NT2/D1 (cell line): Measurements from ENCODE around the gene SH3PXD2A.
A peak's percentile ranks its signal among the peaks of the same experiment; 100 is the strongest.
"Not testable (repeated sequence)": the region's sequence is repeated elsewhere in the genome, so short reads cannot be mapped to it uniquely, and the experiment has no call there.

Experiments used
- DNase-seq: peaks from one replicate; pipeline ENCODE4 v3.0.0-alpha.2; 2011; ENCODE audit warnings: low read depth, low spot score
- H3K27me3 ChIP-seq: 2 replicates; pipeline ENCODE4 v1.6.0; 2011; ENCODE audit warnings: mild to moderate bottlenecking; ENCODE audit not compliant: insufficient read length, insufficient read depth
- H3K36me3 ChIP-seq: 2 replicates; pipeline ENCODE4 v1.6.1; 2011; ENCODE audit warnings: mild to moderate bottlenecking, low read length, mixed read lengths; ENCODE audit not compliant: insufficient read depth, insufficient read length
- H3K4me1 ChIP-seq: 2 replicates; pipeline ENCODE4 v1.5.1; 2011; ENCODE audit not compliant: insufficient read depth, insufficient read length
- H3K4me3 ChIP-seq: 2 replicates; pipeline ENCODE4 v1.5.1; 2011; ENCODE audit warnings: low read depth; ENCODE audit not compliant: insufficient read length
- H3K9ac ChIP-seq: 2 replicates; pipeline ENCODE4 v1.6.0; 2011; ENCODE audit warnings: low read depth; ENCODE audit not compliant: insufficient read length
- H3K9me3 ChIP-seq: 2 replicates; pipeline ENCODE4 v1.5.1; 2011; ENCODE audit warnings: mild to moderate bottlenecking, low read length; ENCODE audit not compliant: insufficient read depth
- SUZ12 ChIP-seq: IDR thresholded peaks from 2 replicates; pipeline ENCODE4 v1.6.1; 2011; ENCODE audit not compliant: insufficient read length, insufficient read depth; ENCODE audit errors: extremely low read depth
- YY1 ChIP-seq: IDR thresholded peaks from 2 replicates; pipeline ENCODE4 v1.6.1; 2011; ENCODE audit not compliant: insufficient read length, insufficient read depth
- ZNF274 ChIP-seq: IDR thresholded peaks from 2 replicates; pipeline ENCODE4 v1.6.1; 2011; ENCODE audit warnings: mild to moderate bottlenecking, low read depth, low read length

SH3PXD2A gene

GRCh38 chr10:103637927-103638557 lies 217.3 kb downstream of the SH3PXD2A start:
- H3K36me3 ChIP-seq, result peaks cover 76% of the 10 kb centered on the region
- DNase-seq, result no peak
- H3K4me1 ChIP-seq, result peaks cover 39% of the 10 kb centered on the region
- TF ChIP-seq ZNF274, result no peak
- no peak for TF ChIP-seq YY1
- no peak for TF ChIP-seq SUZ12
- H3K9ac ChIP-seq, result no peak overlapping the region
- no peaks in the 10 kb centered on the region for H3K9me3 ChIP-seq
- no peaks in the 10 kb centered on the region for H3K27me3 ChIP-seq
- H3K4me3 ChIP-seq, result no peak overlapping the region

- no peak for TF ChIP-seq ZNF274
- no peak for TF ChIP-seq SUZ12
- no peak for TF ChIP-seq YY1
- Histone ChIP-seq H3K4me1 (peaks cover 39% of the 10 kb centered on the region), H3K27me3 (no peaks in the 10 kb centered on the region), H3K9me3 (no peaks in the 10 kb centered on the region), H3K9ac (peak overlapping the region; percentile 54), H3K4me3 (no peak overlapping the region), H3K36me3 (peaks cover 72% of the 10 kb centered on the region)
- no peak for DNase-seq
These were observed 218.4 kb downstream of the SH3PXD2A start for GRCh38 chr10:103637011-103637410.

GRCh38 chr10:103636492-103636891 lies 218.9 kb downstream of the SH3PXD2A start:
- peak overlapping the region; percentile 54 for H3K9ac ChIP-seq
- H3K36me3 ChIP-seq, result peaks cover 72% of the 10 kb centered on the region
- no peaks in the 10 kb centered on the region for H3K27me3 ChIP-seq
- H3K4me3 ChIP-seq, result no peak overlapping the region
- no peaks in the 10 kb centered on the region for H3K9me3 ChIP-seq
- TF ChIP-seq ZNF274, result no peak
- TF ChIP-seq SUZ12, result no peak
- TF ChIP-seq YY1, result no peak
- peak; percentile 63 for DNase-seq
- H3K4me1 ChIP-seq, result peaks cover 39% of the 10 kb centered on the region

GRCh38 chr10:103635580-103635979 lies 219.8 kb downstream of the SH3PXD2A start:
- TF ChIP-seq YY1 (no peak), SUZ12 (no peak), ZNF274 (no peak)
- Histone ChIP-seq H3K4me1 (peaks cover 38% of the 10 kb centered on the region), H3K9me3 (no peaks in the 10 kb centered on the region), H3K4me3 (no peak overlapping the region), H3K27me3 (no peaks in the 10 kb centered on the region), H3K36me3 (peaks cover 66% of the 10 kb centered on the region), H3K9ac (no peak overlapping the region)
- no peak for DNase-seq

GRCh38 chr10:103633846-103634245 lies 221.5 kb downstream of the SH3PXD2A start:
- DNase-seq, result no peak
- Histone ChIP-seq H3K9ac (no peak overlapping the region), H3K36me3 (peaks cover 67% of the 10 kb centered on the region), H3K4me1 (peaks cover 34% of the 10 kb centered on the region), H3K27me3 (no peaks in the 10 kb centered on the region), H3K4me3 (no peak overlapping the region), H3K9me3 (no peaks in the 10 kb centered on the region)
- no peak for TF ChIP-seq YY1
- TF ChIP-seq ZNF274, result no peak
- no peak for TF ChIP-seq SUZ12

- H3K27me3 ChIP-seq, H3K9ac ChIP-seq, H3K9me3 ChIP-seq, H3K4me3 ChIP-seq, DNase-seq: not testable (repeated sequence)
- H3K4me1 ChIP-seq, result peaks cover 26% of the 10 kb centered on the region
- H3K36me3 ChIP-seq, result peaks cover 65% of the 10 kb centered on the region
These were observed 222.5 kb downstream of the SH3PXD2A start for GRCh38 chr10:103632871-103633270.

GRCh38 chr10:103632247-103632642 lies 223.1 kb downstream of the SH3PXD2A start:
- Histone ChIP-seq H3K27me3 (no peaks in the 10 kb centered on the region), H3K9ac (no peak overlapping the region), H3K4me1 (peaks cover 20% of the 10 kb centered on the region), H3K4me3 (no peak overlapping the region), H3K9me3 (no peaks in the 10 kb centered on the region), H3K36me3 (peaks cover 69% of the 10 kb centered on the region)
- no peak for TF ChIP-seq SUZ12
- TF ChIP-seq YY1, result no peak
- TF ChIP-seq ZNF274, result no peak
- DNase-seq, result no peak

- no peak overlapping the region for H3K9ac ChIP-seq
- DNase-seq, result no peak
- H3K36me3 ChIP-seq, result peaks cover 74% of the 10 kb centered on the region
- no peaks in the 10 kb centered on the region for H3K9me3 ChIP-seq
- H3K4me3 ChIP-seq, result no peak overlapping the region
- TF ChIP-seq YY1 (no peak), SUZ12 (no peak), ZNF274 (no peak)
- peaks cover 9% of the 10 kb centered on the region for H3K4me1 ChIP-seq
- H3K27me3 ChIP-seq, result no peaks in the 10 kb centered on the region
These were observed 225.2 kb downstream of the SH3PXD2A start for GRCh38 chr10:103630156-103630555.
